HEK293 (cell line): ENCODE results near the gene NAALADL2.

Source experiments
- CTCF ChIA-PET: fragments of 350-600 bp; formaldehyde crosslinking; extraction: SDS; loops from one replicate; lab custom pipeline; 2021; ENCODE audit warnings: antibody characterized with exemption; lab: Yijun Ruan, JAX
- POLR2A ChIA-PET: fragments of 300-600 bp; formaldehyde crosslinking; extraction: SDS; loops from one replicate; lab custom pipeline; 2020; ENCODE audit warnings: antibody characterized with exemption, inconsistent platforms; lab: Yijun Ruan, JAX
- H3K27ac ChIP-seq: fragments of 200-500 bp; sonication (Bioruptor generic); 2 replicates; pipeline ENCODE4 v1.5.1; 2014; ENCODE audit warnings: low read depth, low read length, control low read depth, inconsistent platforms; ENCODE audit errors: extremely low read depth
- H3K36me3 ChIP-seq, 2 experiments: fragments of 200-500 bp in 1 of 2; sonication (Bioruptor generic) in 1 of 2; 1 replicate in 1 of 2; 2 replicates in 1 of 2; pipeline ENCODE4 v1.5.1; 2014 to 2017; ENCODE audit warnings: inconsistent platforms in 2 of 2, low read length in 2 of 2; ENCODE audit not compliant: control insufficient read depth in 2 of 2, insufficient read depth in 1 of 2
- H3K4me1 ChIP-seq: fragments of 200-500 bp; sonication (Bioruptor generic); 2 replicates; pipeline ENCODE4 v1.5.1; 2014; ENCODE audit warnings: mild to moderate bottlenecking, low read length, inconsistent platforms; ENCODE audit not compliant: control insufficient read depth, insufficient read depth
- H3K4me3 ChIP-seq: 2 replicates; pipeline ENCODE4 v1.5.1; 2011; ENCODE audit warnings: low read depth, mild to moderate bottlenecking, control low read depth, low read length, moderate library complexity
- H3K9me3 ChIP-seq: fragments of 200-500 bp; sonication (Bioruptor generic); 2 replicates; pipeline ENCODE4 v1.5.1; 2014; ENCODE audit warnings: low read depth, low read length, inconsistent platforms; ENCODE audit not compliant: control insufficient read depth, insufficient read depth
- GLI2 ChIP-seq: fragments of 450-650 bp; formaldehyde crosslinking; IDR thresholded peaks from 2 replicates; pipeline ENCODE4; 2017; ENCODE audit warnings: missing biosample characterization, missing genetic modification characterization, low read depth, borderline replicate concordance
- HOXC10 ChIP-seq: sonication (generic); formaldehyde crosslinking; IDR thresholded peaks from 2 replicates; pipeline ENCODE4 v1.8.1; 2023; ENCODE audit warnings: mild to moderate bottlenecking, missing genetic modification reagents
- KLF7 ChIP-seq: fragments of 450-650 bp; formaldehyde crosslinking; IDR thresholded peaks from 2 replicates; pipeline ENCODE4 v1.5.1; 2016; ENCODE audit warnings: missing biosample characterization, missing genetic modification characterization, borderline replicate concordance
- OVOL3 ChIP-seq: fragments of 450-650 bp; formaldehyde crosslinking; IDR thresholded peaks from 2 replicates; pipeline ENCODE4 v1.5.1; 2016; ENCODE audit warnings: missing biosample characterization, missing genetic modification characterization
- PRDM4 ChIP-seq: fragments of 450-650 bp; formaldehyde crosslinking; IDR thresholded peaks from 2 replicates; pipeline ENCODE4 v1.5.1; 2017; ENCODE audit warnings: missing biosample characterization, missing genetic modification characterization
- REST ChIP-seq: fragments of 450-650 bp; formaldehyde crosslinking; IDR thresholded peaks from 2 replicates; pipeline ENCODE4 v1.5.1; 2016; ENCODE audit warnings: missing biosample characterization, missing genetic modification characterization
- ZFP37 ChIP-seq: fragments of 450-650 bp; formaldehyde crosslinking; IDR thresholded peaks from 2 replicates; pipeline ENCODE4 v1.5.1; 2016; ENCODE audit warnings: missing biosample characterization, missing genetic modification characterization
- ZNF114 ChIP-seq: fragments of 450-650 bp; formaldehyde crosslinking; IDR thresholded peaks from 2 replicates; pipeline ENCODE4 v1.5.0; 2017; ENCODE audit warnings: missing biosample characterization, missing genetic modification characterization
- ZNF121 ChIP-seq: fragments of 450-650 bp; formaldehyde crosslinking; IDR thresholded peaks from 2 replicates; pipeline ENCODE4 v1.5.1; 2016; ENCODE audit warnings: missing biosample characterization, missing genetic modification characterization
- ZNF138 ChIP-seq: fragments of 450-650 bp; formaldehyde crosslinking; IDR thresholded peaks from 2 replicates; pipeline ENCODE4 v1.5.1; 2016; ENCODE audit warnings: missing biosample characterization, missing genetic modification characterization, borderline replicate concordance
- ZNF202 ChIP-seq: fragments of 450-650 bp; formaldehyde crosslinking; IDR thresholded peaks from 2 replicates; pipeline ENCODE4 v1.5.1; 2016; ENCODE audit warnings: missing biosample characterization, missing genetic modification characterization, borderline replicate concordance
- ZNF214 ChIP-seq: fragments of 450-650 bp; formaldehyde crosslinking; IDR thresholded peaks from 2 replicates; pipeline ENCODE4 v1.5.1; 2017; ENCODE audit warnings: missing biosample characterization, mild to moderate bottlenecking, missing genetic modification characterization, borderline replicate concordance
- ZNF266 ChIP-seq: fragments of 450-650 bp; formaldehyde crosslinking; IDR thresholded peaks from 2 replicates; pipeline ENCODE4 v1.5.1; 2016; ENCODE audit warnings: missing biosample characterization, missing genetic modification characterization, low read depth
- ZNF335 ChIP-seq: fragments of 450-650 bp; formaldehyde crosslinking; conservative IDR thresholded peaks from 2 replicates; pipeline ENCODE4 v1.5.1; 2016; ENCODE audit warnings: missing biosample characterization, missing genetic modification characterization
- ZNF341 ChIP-seq: fragments of 450-650 bp; formaldehyde crosslinking; IDR thresholded peaks from 2 replicates; pipeline ENCODE4; 2016; ENCODE audit warnings: low read depth, missing biosample characterization, missing genetic modification characterization
- ZNF394 ChIP-seq: fragments of 450-650 bp; formaldehyde crosslinking; IDR thresholded peaks from 2 replicates; pipeline ENCODE4 v1.5.1; 2016; ENCODE audit warnings: missing biosample characterization, missing genetic modification characterization, mild to moderate bottlenecking, moderate library complexity, borderline replicate concordance
- ZNF48 ChIP-seq: fragments of 450-650 bp; formaldehyde crosslinking; IDR thresholded peaks from 2 replicates; pipeline ENCODE4 v1.5.1; 2016; ENCODE audit warnings: missing biosample characterization, missing genetic modification characterization
- ZNF558 ChIP-seq: fragments of 450-650 bp; formaldehyde crosslinking; IDR thresholded peaks from 2 replicates; pipeline ENCODE4 v1.5.1; 2016; ENCODE audit warnings: missing biosample characterization, missing genetic modification characterization
- ZNF600 ChIP-seq: fragments of 450-650 bp; formaldehyde crosslinking; IDR thresholded peaks from 2 replicates; pipeline ENCODE4 v1.5.1; 2016; ENCODE audit warnings: missing biosample characterization, missing genetic modification characterization
- ZNF629 ChIP-seq: fragments of 450-650 bp; formaldehyde crosslinking; IDR thresholded peaks from 2 replicates; pipeline ENCODE4 v1.5.1; 2017; ENCODE audit warnings: missing biosample characterization, missing genetic modification characterization
- ZNF747 ChIP-seq: fragments of 450-650 bp; formaldehyde crosslinking; IDR thresholded peaks from 2 replicates; pipeline ENCODE4 v1.5.1; 2016; ENCODE audit warnings: missing biosample characterization, missing genetic modification characterization
- ZNF76 ChIP-seq: fragments of 450-650 bp; formaldehyde crosslinking; IDR thresholded peaks from 2 replicates; pipeline ENCODE4; 2016; ENCODE audit warnings: low read depth, missing biosample characterization, missing genetic modification characterization, borderline replicate concordance
- ZSCAN16 ChIP-seq: fragments of 450-650 bp; formaldehyde crosslinking; IDR thresholded peaks from 2 replicates; pipeline ENCODE4 v1.5.1; 2016; ENCODE audit warnings: missing biosample characterization, missing genetic modification characterization
- ZXDB ChIP-seq: fragments of 450-650 bp; formaldehyde crosslinking; IDR thresholded peaks from 2 replicates; pipeline ENCODE4 v1.5.1; 2016; ENCODE audit warnings: missing biosample characterization, missing genetic modification characterization

The NAALADL2 gene

GRCh38 chr3:175716446-175716845 is 857.3 kb downstream of the NAALADL2 start (continued):
- no peak for TF ChIP-seq REST (tag by site-specific recombination)

GRCh38 chr3:175726228-175726627 is 867.1 kb downstream of the NAALADL2 start:
- no peak overlapping the region for H3K27ac ChIP-seq
- ChIA-PET CTCF (no interaction called here), POLR2A (no interaction called here)
- no peak overlapping the region for H3K4me3 ChIP-seq
- no peaks in the 10 kb centered on the region for H3K4me1 ChIP-seq
- H3K9me3 ChIP-seq, result no peaks in the 10 kb centered on the region
- no peak for TF ChIP-seq ZNF558 (tag by site-specific recombination)
- TF ChIP-seq ZNF48 (tag by site-specific recombination), result no peak
- TF ChIP-seq ZNF335, result no peak
- no peak for TF ChIP-seq ZNF394 (tag by site-specific recombination)
- TF ChIP-seq ZNF600 (tag by site-specific recombination), result no peak
- TF ChIP-seq ZXDB (tag by site-specific recombination), result no peak
- no peaks in the 10 kb centered on the region for H3K36me3 ChIP-seq

GRCh38 chr3:175728566-175728965 is 869.4 kb downstream of the NAALADL2 start:
- POLR2A ChIA-PET, result no interaction called here
- CTCF ChIA-PET, result no interaction called here
- H3K36me3 ChIP-seq, result no peaks in the 10 kb centered on the region

More at GRCh38 chr3:175728566-175728965, 869.4 kb downstream of the NAALADL2 start:
- H3K27ac ChIP-seq, result no peak overlapping the region
- no peak for TF ChIP-seq ZNF114 (tag by site-specific recombination)
- no peak for TF ChIP-seq PRDM4 (tag by site-specific recombination)
- no peak for TF ChIP-seq ZNF214
- TF ChIP-seq ZNF121 (tag by site-specific recombination), result no peak
- no peak for TF ChIP-seq HOXC10 (CRISPR knock-in tag)
- TF ChIP-seq ZNF629 (tag by site-specific recombination), result no peak
- no peak for TF ChIP-seq GLI2 (tag by site-specific recombination)
- no peak for TF ChIP-seq ZFP37 (tag by site-specific recombination)
- TF ChIP-seq ZNF266 (tag by site-specific recombination), result no peak
- TF ChIP-seq KLF7, result no peak
- no peak for TF ChIP-seq ZNF76
- no peak for TF ChIP-seq ZNF341 (tag by site-specific recombination)
- no peak for TF ChIP-seq ZNF138 (tag by site-specific recombination)
- TF ChIP-seq ZSCAN16 (tag by site-specific recombination), result no peak
- TF ChIP-seq ZNF747 (tag by site-specific recombination), result no peak
- TF ChIP-seq OVOL3 (tag by site-specific recombination), result no peak
- no peak for TF ChIP-seq ZNF202 (tag by site-specific recombination)
- no peaks in the 10 kb centered on the region for H3K4me1 ChIP-seq
- no peaks in the 10 kb centered on the region for H3K9me3 ChIP-seq
- H3K4me3 ChIP-seq, result no peak overlapping the region
